GM21825 (cell line): ENCODE data around the gene TEX35.

Source experiments
- ATAC-seq: cut with Tn5 transposase; IDR thresholded peaks from one replicate; pipeline ENCODE4 v1.9.1; 2021; ENCODE audit warnings: mild to moderate bottlenecking, moderate library complexity; ENCODE audit not compliant: unreplicated experiment

TEX35 gene

DNA sequence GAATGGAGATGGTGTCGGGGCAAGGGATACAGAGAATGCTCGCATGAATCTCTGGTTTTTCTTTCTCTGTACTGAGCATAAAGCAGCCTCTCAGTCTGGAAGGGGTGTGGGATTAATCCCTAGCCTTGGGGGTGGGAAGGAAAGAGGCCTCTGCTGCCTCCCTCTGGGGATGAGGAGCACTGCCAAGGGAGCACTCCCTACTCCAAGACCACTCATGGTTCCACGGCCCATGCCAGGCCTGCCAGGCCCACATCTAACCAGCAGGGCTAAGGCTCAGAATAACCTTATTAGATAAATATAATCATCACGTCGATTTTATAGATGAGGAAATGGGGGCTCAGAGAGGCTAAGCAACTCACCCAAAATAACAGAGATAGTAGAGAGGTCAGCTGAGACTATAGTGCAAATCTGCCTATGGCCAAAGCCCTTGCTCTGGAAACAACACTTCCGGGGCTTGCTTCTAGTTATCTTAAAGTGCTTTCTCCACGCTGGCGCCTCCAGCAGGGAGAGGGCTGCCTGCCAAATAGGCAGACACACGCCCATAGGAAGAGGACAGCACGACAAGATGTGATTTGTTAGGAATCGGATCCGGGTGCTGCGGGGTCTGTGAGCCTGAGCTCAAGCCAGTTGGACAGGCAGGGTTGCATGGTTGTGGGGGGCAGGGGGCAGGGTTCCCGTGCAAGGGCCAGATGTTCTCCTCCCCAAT, 522 bp downstream of the TEX35 start:
- ATAC-seq: no peak

DNA sequence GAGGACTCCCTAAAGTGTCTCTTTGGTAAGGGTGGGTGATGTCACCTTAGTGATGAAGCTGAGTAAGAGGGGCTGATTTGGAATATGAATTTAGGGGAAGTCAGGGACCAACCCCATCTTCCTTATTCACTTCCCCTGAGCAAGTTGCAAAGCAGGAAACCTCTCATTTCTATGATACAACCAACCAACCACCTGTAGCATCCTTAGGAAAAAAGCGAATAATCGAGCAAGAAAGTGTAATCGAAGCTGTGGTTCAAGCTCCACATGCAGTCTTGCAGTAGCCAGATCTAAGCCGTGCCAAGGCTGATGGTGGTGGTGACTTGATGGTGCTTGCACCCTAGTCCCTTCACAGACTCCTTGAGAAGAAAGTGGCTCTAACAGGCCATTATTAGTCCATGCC, 3.2 kb downstream of the TEX35 start:
- no peak for ATAC-seq

DNA sequence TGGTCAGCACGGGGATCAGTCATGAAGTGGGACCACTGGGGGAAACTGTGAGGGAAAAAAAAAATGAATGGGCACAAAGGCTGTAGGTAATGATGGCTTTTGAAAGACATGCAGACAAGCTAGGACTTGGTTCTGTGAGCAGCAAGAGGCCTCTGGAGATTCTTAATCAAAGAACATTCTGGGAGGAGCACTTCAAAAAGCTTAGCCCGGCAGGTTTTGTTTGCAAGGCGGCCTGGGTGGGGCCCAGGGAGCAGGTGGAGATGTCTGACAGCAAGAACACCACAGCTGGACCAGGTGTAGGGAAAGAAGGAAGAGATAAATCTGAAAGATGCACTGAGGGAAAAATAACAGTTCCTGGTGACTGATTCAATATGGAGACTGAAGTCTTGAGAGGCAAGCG, 6.0 kb downstream of the TEX35 start:
- ATAC-seq: no peak

DNA sequence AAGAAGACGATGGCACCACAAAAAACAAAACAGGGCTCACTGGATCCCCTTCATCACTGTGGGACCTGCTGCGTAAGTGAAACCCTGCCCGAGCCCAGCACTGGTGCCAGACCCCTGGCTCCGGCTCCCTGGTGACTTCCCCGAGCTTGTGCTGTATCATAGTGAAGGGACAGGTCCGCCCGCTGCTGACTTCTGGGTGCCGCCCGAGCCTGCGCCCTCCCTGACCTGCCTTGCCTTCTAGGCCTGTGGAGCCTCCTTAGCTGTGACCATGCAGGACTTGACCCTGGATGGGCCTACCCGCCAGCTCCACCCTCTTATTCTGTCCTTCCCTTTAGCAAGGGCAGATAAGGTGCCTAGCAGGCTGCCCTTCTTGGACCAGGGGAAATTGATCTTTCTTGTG, 7.9 kb downstream of the TEX35 start:
- no peak for ATAC-seq

DNA sequence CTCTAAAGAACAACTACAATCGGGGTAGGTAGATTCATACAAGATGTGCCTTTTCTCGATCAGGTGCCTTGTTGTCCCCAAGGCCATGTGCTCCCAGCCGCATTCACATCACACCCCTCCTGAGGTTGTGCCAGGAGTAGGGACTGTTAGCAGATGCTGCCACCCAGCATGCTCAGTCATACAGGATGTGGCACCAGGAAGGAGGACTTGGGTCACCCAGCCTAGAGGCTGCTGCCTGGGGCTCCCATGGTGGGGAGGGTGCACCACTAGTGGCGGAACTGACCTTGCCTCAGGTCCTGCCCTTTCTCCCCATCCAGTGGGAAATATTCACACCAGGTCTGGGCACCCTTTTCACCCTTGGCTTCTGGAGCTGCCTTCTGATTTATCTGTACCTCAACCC, 8.3 kb downstream of the TEX35 start:
- no peak for ATAC-seq

DNA sequence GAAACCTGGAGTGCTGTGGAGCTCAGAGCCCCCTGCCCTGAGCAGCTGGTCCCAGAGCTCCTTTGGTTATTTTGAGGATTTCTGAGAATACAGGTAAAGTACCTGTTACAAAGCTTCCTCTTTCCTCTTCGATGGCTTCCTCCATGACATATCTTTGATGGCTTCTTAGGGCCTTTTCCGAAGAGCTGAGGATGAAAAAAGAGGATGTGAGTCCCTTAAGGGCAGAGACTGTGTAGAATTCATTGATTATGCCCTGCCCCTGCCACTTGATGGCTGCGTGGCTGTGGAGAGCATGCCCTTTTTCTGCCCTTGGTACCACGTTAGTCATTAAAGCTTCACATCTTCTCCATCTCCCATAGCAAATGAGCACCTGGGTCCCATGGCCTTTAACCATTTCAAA, 14.2 kb downstream of the TEX35 start:
- ATAC-seq: no peak

DNA sequence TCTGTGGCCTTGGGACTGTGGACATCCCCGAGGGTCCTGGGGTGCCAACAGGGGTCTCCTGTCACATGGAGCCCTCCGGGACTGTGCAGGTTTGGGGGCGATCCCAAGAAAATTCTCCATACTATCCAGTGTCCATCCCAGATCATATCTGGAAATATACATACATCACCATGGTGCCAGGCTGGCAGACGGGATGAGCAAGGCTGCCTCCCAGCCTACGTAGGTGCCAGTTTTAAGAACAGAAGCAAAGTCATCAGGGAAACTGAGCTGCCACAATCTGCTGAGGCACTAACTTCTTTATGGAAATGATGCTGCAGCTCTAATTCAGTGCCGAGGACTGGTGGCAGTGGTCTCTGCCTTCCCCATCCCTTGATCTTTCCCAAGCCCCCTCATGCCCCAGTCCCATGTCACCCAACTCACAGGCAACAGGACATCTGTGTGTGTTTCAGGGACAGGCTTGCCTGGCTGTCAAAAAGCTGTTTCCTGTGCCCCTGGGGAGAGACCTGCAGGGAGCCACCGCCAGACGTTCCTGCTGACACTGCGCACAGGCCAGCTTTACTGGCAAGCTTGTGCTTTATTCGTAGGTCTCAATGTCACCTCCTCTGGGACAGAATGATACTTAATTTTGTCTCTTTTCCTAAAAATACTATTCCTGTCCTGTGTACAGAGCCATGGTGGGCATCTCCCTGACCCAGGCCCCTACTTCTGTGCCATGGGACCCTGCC, 15.5 kb downstream of the TEX35 start:
- no peak for ATAC-seq

DNA sequence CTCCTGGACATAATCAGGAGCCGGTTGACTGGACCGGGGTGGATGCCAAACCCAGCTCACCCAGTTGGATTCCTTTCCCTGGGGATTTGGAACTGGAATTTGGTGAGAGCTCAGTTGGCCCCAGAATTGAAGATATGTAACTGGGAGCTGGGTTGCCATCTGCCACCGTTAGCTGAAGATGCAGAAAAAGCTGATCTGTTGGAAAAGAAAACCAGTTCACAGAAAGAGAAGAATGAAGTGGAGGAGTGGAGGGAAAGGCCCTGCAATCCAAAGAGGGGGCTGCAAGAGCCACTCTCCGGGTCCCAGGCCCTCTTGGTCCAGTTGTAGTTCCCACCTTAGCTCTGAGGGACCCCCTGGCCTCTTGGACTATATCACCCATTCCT, 16.0 kb downstream of the TEX35 start:
- no peak for ATAC-seq

DNA sequence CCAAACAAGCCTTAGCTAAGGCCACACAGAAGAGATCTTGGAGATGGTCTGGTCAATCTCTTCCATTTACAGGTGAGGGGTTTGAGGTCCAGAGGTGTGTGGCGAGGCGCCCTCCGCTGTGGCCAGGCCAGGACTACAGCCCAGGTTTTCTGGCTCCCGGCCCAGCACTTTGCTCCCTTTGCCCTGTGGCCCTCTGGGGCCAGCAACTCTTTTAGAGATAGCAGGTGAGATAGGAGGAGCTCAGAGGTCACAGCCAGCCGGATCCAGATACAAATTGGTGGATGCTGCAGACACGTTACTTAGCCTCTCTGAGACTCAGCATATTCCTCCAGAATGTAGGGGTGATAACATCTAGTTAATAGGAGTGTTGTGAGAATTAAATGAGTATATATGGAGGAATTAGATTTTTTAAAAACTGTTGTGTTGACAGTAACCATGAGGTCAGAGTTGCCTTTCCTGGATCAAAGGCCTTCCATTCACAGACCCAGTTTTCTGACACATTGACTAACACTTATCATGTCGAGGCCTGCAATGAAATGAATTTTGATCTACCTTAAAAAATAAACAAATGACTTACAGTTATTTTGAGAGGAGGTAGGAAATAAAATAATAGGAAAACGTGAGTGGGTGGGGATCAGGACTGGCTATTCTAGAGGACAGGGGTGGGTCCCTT, 16.6 kb downstream of the TEX35 start:
- no peak for ATAC-seq

DNA sequence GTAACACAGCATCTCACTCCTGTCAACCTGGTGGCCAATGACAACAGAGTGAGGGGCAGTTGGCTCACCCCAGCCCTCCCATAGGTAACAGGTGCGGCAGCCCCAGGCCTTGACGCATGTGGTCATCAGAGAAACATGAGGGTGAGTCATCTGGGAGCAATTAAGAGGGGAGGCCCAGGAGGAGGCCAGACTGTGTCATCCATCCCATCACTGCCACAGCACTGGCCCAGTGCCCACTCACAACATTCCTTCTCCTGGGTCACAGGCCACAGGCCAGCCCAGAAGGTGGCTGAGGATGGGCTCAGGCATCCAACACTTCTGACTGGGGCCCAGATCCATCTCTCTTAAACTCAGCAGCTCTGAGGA, 17.1 kb downstream of the TEX35 start:
- no peak for ATAC-seq

DNA sequence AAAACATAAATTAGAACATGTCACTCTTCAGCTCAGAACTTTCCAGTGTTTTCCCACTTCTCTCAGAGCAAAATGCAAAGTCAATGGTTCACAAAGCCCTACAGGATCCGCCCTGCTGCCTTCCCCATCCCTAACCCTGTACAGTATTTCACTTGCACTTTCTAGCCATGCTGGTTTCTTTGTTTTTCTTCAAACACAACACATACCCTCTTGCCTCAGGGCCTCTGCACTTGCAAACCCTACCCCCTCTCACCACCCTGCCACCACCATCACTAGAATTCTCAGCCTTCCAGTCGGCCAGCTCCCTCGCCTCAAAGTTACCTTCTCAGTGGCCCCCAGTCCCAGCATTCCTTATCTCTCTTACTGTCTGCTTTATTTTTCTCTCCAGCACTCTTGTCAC, 17.6 kb downstream of the TEX35 start:
- ATAC-seq: no peak

DNA sequence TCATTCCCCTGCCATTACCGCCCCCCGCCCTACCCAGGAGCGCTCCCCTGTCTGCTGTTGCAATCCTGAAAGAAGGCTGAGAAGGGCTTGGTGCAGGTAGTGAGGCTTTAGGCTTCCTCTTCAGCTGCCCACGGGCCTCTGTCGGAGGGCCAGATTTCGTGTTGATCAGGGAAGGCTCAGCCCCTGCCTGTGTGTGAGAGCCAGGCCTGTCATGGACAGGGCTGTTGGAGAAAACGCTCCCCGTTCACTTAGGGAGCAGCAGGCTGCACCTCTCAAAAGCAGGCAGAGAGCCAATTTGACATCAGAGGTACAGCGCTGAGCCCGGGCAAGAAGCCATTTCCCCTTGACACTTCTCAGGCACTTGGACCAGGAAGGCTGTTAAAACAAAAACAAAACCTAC, 19.0 kb downstream of the TEX35 start:
- ATAC-seq: no peak

DNA sequence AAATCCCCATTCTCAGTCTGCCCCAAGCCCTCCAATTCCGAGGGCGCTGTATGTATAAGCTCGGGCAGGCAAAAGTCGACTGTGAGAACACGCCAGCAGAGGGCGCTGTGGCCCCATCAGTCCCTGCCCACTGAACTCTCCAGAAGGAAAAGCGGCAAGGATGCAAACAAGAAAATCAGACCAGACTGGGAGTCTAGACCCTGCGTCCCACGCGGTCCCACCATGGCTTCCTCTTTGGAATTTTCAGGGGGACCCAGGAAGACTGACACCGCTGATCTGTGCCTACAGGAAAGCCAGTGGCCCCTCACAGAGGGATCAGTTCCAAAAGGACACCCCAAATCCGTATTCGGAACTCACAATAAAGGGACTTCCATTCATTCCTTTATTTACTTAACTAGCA, 19.5 kb downstream of the TEX35 start:
- ATAC-seq: peak; percentile 75

DNA sequence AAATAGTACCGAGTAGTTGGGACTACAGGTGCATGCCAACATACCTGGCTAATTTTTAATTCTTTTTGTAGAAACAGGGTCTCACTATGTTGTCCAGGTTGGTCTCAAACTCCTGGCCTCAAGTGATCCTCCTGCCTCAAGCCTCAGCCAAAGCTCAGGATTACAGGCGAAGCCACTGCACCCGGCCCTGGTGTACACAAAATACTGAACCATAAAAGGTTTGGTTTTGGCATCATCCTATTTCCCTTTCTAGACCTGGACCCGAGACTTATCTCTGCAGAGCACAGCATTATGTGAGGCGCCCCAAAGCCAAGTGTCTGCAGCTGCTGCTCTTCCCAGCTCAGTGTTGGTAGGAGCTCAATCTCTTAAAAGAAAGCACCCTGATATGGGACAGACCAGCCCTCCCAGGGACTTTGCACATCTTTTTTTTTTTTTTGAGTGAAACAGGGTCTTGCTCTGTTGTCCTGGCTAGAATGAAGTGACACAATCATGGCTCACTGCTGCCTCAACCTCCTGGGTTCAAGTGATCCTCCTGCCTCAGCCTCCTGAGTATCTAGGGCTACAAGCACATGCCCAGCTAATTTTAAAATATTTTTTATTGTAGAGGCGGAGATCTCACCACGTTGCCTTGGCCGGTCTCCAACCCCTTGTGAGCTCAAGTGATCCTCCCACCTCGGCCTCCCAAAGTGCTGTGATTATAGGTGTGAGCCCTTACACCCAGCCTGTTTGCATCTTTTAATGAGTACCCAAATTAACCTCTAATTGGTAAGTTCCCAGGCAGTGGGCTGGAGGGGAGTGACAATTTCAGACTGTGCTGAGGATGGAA, 20.4 kb downstream of the TEX35 start:
- ATAC-seq: no peak

DNA sequence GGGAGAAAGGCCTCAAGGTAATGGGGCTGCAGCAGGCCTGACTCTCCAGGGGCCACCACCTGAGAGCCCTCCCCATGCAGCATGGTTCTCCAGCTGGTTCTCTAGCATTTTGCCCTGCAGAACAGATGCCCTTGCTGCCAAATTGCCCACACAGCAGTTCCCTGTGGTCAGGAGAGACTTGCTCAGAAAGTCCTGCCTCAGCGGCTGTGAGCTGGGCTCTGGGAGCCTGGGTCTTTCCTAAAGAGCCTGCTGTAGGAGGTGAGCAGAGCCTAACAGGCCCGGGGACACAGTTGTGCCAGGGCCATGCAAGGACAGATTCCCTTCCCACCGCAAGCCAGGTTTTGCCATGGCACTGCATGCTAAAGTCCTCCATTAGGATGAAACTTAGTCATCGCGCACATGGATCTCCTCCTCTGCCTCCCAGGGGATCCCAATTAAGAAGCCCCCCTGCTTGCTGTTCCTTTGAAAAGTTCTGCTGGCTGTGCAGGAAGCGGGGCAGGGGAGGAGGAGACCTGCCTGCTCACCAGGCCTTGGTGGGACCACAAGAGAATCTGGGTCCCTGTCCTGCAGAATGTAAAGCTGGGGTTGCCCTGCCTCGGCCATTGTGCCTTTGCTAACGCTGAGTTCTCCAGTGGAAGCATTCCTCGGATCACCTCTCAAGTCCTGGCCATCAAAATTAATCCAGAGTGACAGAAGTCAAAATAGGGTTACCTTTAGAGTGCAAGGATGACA, 21.4 kb downstream of the TEX35 start:
- ATAC-seq: no peak

DNA sequence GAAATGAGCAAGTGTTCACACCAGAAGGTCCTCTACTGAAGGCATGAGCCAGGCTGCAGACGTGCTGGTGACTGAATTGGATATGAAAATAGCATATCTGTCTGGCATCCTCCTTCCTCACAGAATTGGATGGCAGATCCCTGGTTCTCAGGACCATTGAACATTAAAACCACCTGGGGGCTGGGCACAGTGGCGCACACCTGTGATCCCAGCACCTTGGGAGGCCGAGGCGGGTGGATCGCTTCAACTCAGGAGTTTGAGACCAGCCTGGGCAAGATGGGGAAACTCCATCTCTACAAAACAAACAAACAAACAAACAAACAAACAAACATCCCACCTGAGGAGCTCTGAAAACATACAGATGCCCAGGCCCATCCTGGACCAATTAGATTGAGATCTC, 23.4 kb downstream of the TEX35 start:
- no peak for ATAC-seq

DNA sequence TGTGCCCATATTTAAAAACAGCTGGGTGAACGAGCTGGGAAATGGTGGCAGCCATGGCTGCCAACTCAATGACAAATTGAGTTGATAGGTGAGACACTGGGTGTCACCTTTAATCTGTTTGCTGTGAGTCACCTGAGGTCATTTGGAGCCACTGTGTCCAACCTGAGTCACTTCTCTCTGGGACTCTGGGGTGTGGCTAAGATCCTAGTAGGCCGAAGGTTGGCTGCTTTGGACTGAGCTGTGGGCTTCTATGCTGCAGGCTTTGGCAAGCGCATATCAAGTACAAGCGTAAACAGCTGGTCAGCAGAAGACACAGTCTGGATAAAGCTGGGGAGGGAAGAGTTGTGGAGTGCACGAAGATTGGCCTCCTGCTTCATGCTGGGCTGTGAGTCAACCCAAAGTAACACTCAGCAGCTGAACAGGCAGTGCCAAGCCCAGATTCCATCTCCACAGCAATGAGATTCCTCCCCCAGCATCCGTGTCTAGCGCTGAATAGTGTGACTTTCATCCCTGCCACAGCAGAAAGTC, 24.0 kb downstream of the TEX35 start:
- ATAC-seq: no peak

DNA sequence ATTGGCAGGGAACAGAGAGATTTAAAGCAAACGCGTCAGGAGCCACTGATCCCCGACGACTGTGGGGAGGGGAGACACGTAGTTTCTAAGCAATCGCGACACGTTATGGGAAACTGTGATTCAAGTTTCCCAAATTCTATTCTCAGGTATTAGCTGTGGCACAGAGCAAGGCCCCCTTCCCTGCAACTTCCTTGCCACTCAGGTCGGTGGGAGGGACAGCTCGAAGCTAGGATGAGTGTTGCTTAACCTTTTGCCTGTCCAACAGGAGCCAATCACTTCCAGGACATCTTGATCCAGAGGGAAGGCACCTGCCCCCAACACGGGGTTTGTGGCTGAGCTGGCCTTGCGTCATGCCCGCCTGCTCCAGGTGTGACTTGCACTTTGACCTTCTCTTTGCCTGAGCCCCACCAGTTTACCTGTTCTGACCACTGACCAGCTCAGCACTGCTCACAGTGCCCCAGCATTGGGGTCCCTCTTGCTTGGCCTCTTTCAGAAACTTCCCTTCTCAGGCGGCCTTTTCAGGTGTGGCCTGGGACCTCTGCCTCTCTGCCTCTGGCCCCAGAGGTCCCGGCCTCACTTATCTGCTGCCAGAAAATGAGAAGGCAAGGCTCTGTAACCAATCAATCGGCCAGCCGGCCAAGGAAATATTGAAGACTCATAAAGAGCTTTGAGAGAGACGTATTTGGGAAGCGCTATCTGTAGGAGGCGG, 24.6 kb downstream of the TEX35 start:
- ATAC-seq: no peak

DNA sequence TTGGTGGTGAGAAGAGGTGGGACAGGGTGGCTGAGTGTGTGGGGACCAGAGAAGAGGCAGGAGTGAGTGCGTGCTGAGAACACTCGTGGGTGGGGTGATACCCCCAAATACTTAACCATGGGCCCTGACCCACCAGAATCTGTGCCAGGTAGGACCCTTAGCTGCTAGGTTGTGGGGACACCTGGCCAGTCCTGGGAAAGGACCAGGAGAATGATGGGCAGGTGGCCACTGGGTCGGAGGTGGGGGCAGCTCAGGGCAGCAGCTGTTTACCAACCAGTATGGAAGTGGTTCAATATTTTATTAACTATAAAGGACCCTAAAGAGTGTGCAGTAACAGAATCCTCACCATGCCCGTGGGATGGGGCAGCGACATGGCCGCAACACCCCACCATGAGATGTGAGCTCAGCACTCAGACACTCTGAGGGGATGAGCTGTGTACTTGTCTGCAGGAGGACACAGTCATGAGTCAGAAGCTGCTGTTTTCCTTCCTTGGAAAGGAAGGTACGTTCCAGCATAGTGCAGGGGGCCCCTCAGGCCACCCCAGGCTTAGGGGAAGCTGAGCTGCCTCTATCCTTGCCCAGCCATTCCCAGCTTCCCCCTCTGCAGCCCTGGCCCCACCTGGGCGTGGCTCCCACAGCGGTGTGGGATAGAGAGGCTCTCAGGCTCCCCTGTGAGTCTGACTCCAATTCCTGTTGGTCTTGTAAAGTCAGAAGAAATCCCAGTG, 25.4 kb downstream of the TEX35 start:
- no peak for ATAC-seq
